ENCODE measurements around the gene SDK2.
"Not testable (repeated sequence)": the region's sequence is repeated elsewhere in the genome, so short reads cannot be mapped to it uniquely, and the experiment has no call there.

Gene SDK2

DNA sequence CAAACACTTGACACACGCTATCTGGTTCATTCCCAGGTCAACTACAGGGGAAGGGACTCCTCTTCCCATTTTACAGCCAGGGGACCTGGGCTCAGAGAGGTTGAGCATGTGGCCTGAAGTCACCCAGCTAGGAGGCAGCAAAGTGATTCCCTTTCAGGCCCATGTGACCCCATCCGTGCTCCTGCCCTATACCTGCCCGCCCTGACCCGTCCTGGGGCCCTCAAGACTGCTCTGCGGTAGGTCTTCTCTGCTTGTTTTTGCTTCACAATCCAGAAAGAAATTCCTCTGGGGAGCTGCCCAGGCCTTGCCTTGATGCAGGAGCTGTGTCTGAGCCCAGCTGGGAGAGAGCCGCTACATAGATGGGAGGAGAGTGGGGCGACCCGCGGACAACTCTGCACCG, 161.4 kb downstream of the SDK2 start:
- no peak overlapping the region for H3K27ac Mint-ChIP-seq
- DNase-seq (ENCODE audit: low spot score in 2 of 2), result no peak
- peaks cover 24% of the 10 kb centered on the region for H3K36me3 Mint-ChIP-seq
- H3K4me3 Mint-ChIP-seq, result no peak overlapping the region
- peaks cover 24% of the 10 kb centered on the region for H3K4me1 Mint-ChIP-seq
- peaks cover 8% of the 10 kb centered on the region for H3K9me3 Mint-ChIP-seq
- no peak for ATAC-seq (ENCODE audit: low read depth)
- peaks cover 1% of the 10 kb centered on the region for H3K27me3 Mint-ChIP-seq

DNA sequence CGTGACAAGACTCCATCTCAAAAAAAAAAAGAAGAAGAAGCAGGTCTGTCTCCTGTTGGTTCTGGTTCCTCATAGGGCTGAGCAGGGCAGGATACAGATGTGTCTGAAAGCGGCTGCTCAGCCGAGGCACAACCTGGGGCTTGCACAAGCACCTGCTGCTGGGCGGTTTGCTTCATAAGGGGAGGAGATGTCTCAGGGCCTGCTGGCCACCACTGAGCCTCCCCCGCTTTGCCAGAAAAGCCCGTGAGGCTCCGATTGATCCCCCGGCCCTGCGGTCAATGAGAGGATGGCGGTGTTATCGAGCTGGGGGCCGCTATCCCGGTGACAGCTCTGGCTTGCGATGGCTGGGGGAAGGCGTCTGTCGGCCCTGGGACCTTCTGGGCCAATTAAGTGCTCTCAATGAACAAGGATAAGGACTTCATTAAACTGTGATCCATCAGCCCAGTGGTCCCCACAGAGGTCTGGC, 162.0 kb downstream of the SDK2 start:
- Mint-ChIP-seq H3K4me1 (peaks cover 25% of the 10 kb centered on the region), H3K9me3 (peaks cover 8% of the 10 kb centered on the region), H3K4me3 (no peak overlapping the region), H3K27ac (no peak overlapping the region), H3K27me3 (peaks cover 1% of the 10 kb centered on the region), H3K36me3 (peaks cover 21% of the 10 kb centered on the region)
- ATAC-seq (ENCODE audit: low read depth) (peak; percentile 94), DNase-seq (ENCODE audit: low spot score in 2 of 2) (no peak)

- peaks cover 1% of the 10 kb centered on the region for H3K27me3 Mint-ChIP-seq
- DNase-seq (ENCODE audit: low spot score in 2 of 2), result no peak
- no peak overlapping the region for H3K4me3 Mint-ChIP-seq
- peaks cover 19% of the 10 kb centered on the region for H3K36me3 Mint-ChIP-seq
- peaks cover 25% of the 10 kb centered on the region for H3K4me1 Mint-ChIP-seq
- ATAC-seq (ENCODE audit: low read depth), result no peak
- peaks cover 8% of the 10 kb centered on the region for H3K9me3 Mint-ChIP-seq
- no peak overlapping the region for H3K27ac Mint-ChIP-seq
Observed at GRCh38 chr17:73481676-73482075, 162.6 kb downstream of the SDK2 start.

GRCh38 chr17:73480740-73481139, 163.5 kb downstream of the SDK2 start:
- Mint-ChIP-seq H3K4me3 (no peak overlapping the region), H3K27me3 (peaks cover 1% of the 10 kb centered on the region), H3K4me1 (peaks cover 25% of the 10 kb centered on the region), H3K9me3 (peaks cover 4% of the 10 kb centered on the region), H3K27ac (peak overlapping the region; percentile 9), H3K36me3 (peaks cover 12% of the 10 kb centered on the region)
- no peak for DNase-seq (ENCODE audit: low spot score in 2 of 2)
- ATAC-seq (ENCODE audit: low read depth), result no peak

GRCh38 chr17:73478768-73479424, 165.3 kb downstream of the SDK2 start:
- Mint-ChIP-seq H3K9me3 (no peaks in the 10 kb centered on the region), H3K4me1 (peaks cover 27% of the 10 kb centered on the region), H3K36me3 (peaks cover 3% of the 10 kb centered on the region), H3K27me3 (peaks cover 1% of the 10 kb centered on the region), H3K27ac (no peak overlapping the region), H3K4me3 (no peak overlapping the region)
- DNase-seq (ENCODE audit: low spot score in 2 of 2) (no peak), ATAC-seq (ENCODE audit: low read depth) (no peak)

DNA sequence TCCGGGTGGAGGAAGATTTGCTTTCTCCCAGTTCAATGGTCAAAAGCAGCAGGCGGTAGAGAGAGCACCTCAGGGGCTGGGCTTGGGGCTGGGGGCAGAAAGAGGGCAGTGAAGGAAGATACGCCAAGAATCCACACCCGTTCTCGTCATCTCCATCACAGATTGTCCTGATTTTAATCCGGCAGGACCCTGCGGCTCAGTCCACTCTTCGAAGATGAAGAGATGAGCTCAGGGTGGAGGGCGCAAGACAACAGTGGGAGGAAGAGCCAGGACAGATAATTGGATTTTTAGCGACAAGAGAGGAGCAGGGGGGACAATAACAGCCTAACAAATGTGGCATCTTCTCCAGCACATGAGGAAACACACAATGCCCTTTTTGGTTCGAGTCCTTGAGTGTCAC, 165.9 kb downstream of the SDK2 start:
- ATAC-seq (ENCODE audit: low read depth) (no peak), DNase-seq (ENCODE audit: low spot score in 2 of 2) (no peak)
- Mint-ChIP-seq H3K4me3 (no peak overlapping the region), H3K4me1 (peaks cover 27% of the 10 kb centered on the region), H3K36me3 (peaks cover 3% of the 10 kb centered on the region), H3K27ac (no peak overlapping the region), H3K9me3 (no peaks in the 10 kb centered on the region), H3K27me3 (peaks cover 1% of the 10 kb centered on the region)

DNA sequence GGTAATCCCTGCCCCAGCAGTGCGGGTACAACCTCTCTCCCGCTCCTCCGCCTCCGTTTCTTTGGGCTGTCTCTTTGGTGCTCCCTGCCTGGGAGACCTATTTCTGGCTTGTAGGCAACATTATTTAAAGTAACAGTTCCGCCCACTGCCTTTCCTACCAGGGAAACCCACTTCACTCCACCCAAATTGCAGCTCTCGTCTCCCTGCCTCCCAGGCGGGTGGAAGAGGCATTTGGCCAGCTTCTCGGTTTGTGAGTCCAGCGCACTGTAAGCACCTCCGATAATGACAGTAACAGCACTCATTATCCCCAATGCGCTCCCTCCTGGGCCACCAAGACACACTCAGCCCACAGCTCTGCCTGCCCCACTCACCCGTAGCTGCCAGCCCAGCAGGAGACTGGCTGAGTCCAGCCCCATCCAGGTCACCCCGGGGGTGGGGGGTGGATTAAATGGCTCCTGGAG, 167.3 kb downstream of the SDK2 start:
- Mint-ChIP-seq H3K27me3 (peaks cover 1% of the 10 kb centered on the region), H3K9me3 (no peaks in the 10 kb centered on the region), H3K4me3 (no peak overlapping the region), H3K27ac (no peak overlapping the region), H3K36me3 (peaks cover 6% of the 10 kb centered on the region), H3K4me1 (peaks cover 18% of the 10 kb centered on the region)
- ATAC-seq (ENCODE audit: low read depth) (no peak), DNase-seq (ENCODE audit: low spot score in 2 of 2) (no peak)

DNA sequence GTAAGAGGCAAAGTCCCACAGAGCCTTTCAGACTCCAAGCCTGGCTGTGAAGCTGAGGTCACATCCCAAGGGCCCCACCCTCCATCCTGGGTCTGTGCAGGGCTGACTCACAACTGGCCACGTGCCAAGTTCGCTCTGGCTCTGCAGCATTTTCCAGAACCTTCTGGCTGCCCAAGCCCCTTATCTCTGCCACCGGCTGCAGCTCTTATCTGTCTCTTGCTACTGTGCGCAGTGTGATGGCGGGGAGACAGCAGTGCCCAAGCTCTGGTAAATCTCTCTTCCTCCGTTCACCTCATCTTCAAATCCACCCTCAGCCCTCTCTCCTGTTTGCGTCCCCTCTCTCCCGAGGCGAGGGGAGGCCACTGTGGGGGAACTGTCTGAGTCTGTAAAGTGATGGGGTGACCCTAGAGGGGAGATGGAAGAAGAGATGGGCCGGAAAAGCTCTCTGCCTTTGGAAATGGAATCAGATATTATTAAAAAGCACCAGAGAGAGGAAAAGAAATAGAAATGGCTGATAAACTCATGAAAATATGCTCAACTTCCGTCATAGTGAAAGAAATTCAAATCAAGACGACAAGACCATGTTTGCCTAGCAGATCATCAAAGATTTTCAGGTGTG, 169.8 kb downstream of the SDK2 start:
- H3K4me1 Mint-ChIP-seq, result peaks cover 14% of the 10 kb centered on the region
- H3K36me3 Mint-ChIP-seq, result peaks cover 9% of the 10 kb centered on the region
- no peak overlapping the region for H3K27ac Mint-ChIP-seq
- DNase-seq (ENCODE audit: low spot score in 2 of 2) (no peak), ATAC-seq (ENCODE audit: low read depth) (no peak)
- H3K27me3 Mint-ChIP-seq, result no peaks in the 10 kb centered on the region
- H3K4me3 Mint-ChIP-seq, result no peak overlapping the region
- no peaks in the 10 kb centered on the region for H3K9me3 Mint-ChIP-seq

DNA sequence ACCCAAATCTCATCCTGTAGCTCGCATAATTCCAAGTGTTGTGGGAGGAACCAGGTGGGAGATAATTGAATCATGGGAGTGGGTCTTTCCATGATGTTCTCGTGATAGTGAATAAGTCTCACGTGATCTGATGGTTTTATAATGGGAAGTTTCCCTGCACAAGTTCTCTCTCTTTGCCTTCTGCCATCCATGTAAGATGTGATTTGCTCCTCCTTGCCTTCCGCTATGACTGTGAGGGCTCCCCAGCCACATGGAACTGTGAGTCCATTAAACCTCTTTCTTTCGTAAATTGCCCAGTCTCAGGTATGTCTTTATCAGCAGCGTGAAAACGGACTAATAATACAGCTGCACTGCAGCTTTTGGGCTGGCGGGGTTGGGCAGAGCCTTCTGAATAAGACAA, 171.5 kb downstream of the SDK2 start:
- not testable (repeated sequence) for ATAC-seq (ENCODE audit: low read depth); DNase-seq (ENCODE audit: low spot score in 2 of 2); H3K4me3 Mint-ChIP-seq; H3K4me1 Mint-ChIP-seq; H3K27me3 Mint-ChIP-seq; H3K9me3 Mint-ChIP-seq; H3K27ac Mint-ChIP-seq; H3K36me3 Mint-ChIP-seq

DNA sequence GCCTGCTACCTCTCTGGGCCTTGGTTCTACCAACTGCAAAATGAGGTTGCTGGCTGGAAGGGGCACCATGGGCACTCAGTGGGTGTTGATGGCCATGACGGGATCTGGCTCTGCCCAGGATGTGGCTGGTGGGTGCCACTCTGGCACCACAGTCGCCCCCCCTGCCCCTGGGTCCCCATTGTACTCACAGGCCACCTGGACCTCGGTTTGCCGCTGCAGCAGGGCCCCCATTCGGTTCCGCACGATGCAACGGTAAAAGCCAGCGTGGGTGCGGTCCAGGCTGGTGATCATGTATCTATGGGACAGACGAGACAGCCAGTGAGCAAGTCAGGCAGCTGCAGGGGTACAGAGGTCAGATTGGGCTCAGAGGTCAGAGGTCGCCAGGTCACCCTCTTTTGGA, 172.3 kb downstream of the SDK2 start:
- no peaks in the 10 kb centered on the region for H3K27me3 Mint-ChIP-seq
- no peak for DNase-seq (ENCODE audit: low spot score in 2 of 2)
- H3K4me3 Mint-ChIP-seq, result no peak overlapping the region

DNA sequence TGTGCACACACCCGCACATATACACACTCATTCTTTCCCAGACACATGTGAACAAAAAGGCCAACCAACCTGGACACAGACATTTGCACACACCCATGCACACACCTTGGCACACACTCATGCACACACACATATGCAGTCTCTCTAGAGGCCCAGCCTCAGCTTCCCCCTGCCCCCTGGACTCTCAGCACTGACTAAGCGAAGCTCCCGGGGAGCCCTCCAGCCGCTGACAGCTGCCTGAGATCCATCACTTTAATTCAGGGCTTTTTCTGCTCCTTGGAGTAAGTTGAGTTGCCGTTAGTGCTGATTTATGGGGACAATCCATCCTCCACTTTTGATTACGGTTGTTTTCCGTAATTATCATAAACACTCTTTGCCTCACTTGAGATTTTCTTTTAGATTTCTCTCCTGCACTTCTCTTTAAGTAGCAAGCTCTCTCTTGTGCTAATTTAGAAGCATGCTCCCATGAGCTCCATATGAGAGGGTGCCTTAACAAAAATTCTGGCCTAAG, 173.9 kb downstream of the SDK2 start:
- ATAC-seq (ENCODE audit: low read depth), result no peak
- H3K27me3 Mint-ChIP-seq, result no peaks in the 10 kb centered on the region

More for the DNA sequence above, 172.3 kb downstream of the SDK2 start:
- Mint-ChIP-seq H3K27ac (no peak overlapping the region), H3K9me3 (no peaks in the 10 kb centered on the region), H3K36me3 (peaks cover 12% of the 10 kb centered on the region), H3K4me1 (peaks cover 5% of the 10 kb centered on the region)
- ATAC-seq (ENCODE audit: low read depth), result no peak

GRCh38 chr17:73469311-73469710, 174.9 kb downstream of the SDK2 start:
- ATAC-seq (ENCODE audit: low read depth) (no peak), DNase-seq (ENCODE audit: low spot score in 2 of 2) (no peak)
- Mint-ChIP-seq H3K4me3 (no peak overlapping the region), H3K4me1 (peaks cover 3% of the 10 kb centered on the region), H3K36me3 (peaks cover 17% of the 10 kb centered on the region), H3K27ac (no peak overlapping the region), H3K9me3 (peaks cover 2% of the 10 kb centered on the region), H3K27me3 (no peaks in the 10 kb centered on the region)

More for the DNA sequence above, 173.9 kb downstream of the SDK2 start:
- no peak overlapping the region for H3K4me3 Mint-ChIP-seq
- DNase-seq (ENCODE audit: low spot score in 2 of 2), result no peak
- peaks cover 5% of the 10 kb centered on the region for H3K4me1 Mint-ChIP-seq
- no peak overlapping the region for H3K27ac Mint-ChIP-seq
- H3K36me3 Mint-ChIP-seq, result peaks cover 12% of the 10 kb centered on the region
- no peaks in the 10 kb centered on the region for H3K9me3 Mint-ChIP-seq

- Mint-ChIP-seq H3K36me3 (peaks cover 22% of the 10 kb centered on the region), H3K27ac (no peak overlapping the region)
Observed at GRCh38 chr17:73468221-73468620, 176.0 kb downstream of the SDK2 start.

GRCh38 chr17:73467651-73468050, 176.6 kb downstream of the SDK2 start:
- Mint-ChIP-seq H3K36me3 (peaks cover 20% of the 10 kb centered on the region), H3K4me1 (peaks cover 3% of the 10 kb centered on the region), H3K27me3 (no peaks in the 10 kb centered on the region), H3K9me3 (peaks cover 2% of the 10 kb centered on the region), H3K4me3 (no peak overlapping the region), H3K27ac (no peak overlapping the region)
- no peak for DNase-seq (ENCODE audit: low spot score in 2 of 2)
- ATAC-seq (ENCODE audit: low read depth), result no peak

More at GRCh38 chr17:73468221-73468620, 176.0 kb downstream of the SDK2 start:
- no peaks in the 10 kb centered on the region for H3K27me3 Mint-ChIP-seq
- peaks cover 3% of the 10 kb centered on the region for H3K4me1 Mint-ChIP-seq
- ATAC-seq (ENCODE audit: low read depth) (no peak), DNase-seq (ENCODE audit: low spot score in 2 of 2) (no peak)
- no peak overlapping the region for H3K4me3 Mint-ChIP-seq
- H3K9me3 Mint-ChIP-seq, result peaks cover 2% of the 10 kb centered on the region

Measured in memory B cell (primary cell).